PC-3 (cell line): ENCODE data around the gene OR4D1. TPM values are rescaled to one million over a fixed set of nuclear protein-coding genes. Genes with fewer than 3 reads are reported as not detected.

Experiments
- ATAC-seq: fragments of 200-7000 bp; cut with Tn5 transposase; 2 replicates; pipeline ENCODE4 v1.9.1; 2020; ENCODE audit warnings: mild to moderate bottlenecking, moderate library complexity
- BruUV-seq: library from RNA; stranded (reverse); fragments of 400-500 nt; replicated peaks from 2 replicates; lab custom pipeline; 2021; lab: Mats Ljungman, UMichigan
- CTCF ChIA-PET: fragments of 300-600 bp; sonication (Branson Sonifier 250); formaldehyde crosslinking; loops from one replicate; lab custom pipeline; 2022; ENCODE audit warnings: antibody characterized with exemption; lab: Charles Lee
- POLR2A ChIA-PET: fragments of 300-600 bp; sonication (Branson Sonifier 250); formaldehyde crosslinking; loops from one replicate; lab custom pipeline; 2022; ENCODE audit warnings: antibody characterized with exemption; ENCODE audit not compliant: unreplicated experiment; lab: Charles Lee
- DNase-seq: peaks from one replicate; pipeline ENCODE4 v3.0.0-alpha.2; 2015
- H2AFZ ChIP-seq: fragments of 300-600 bp; sonication (generic); 2 replicates; pipeline ENCODE4 v1.6.0; 2016; ENCODE audit warnings: antibody characterized with exemption, low read length
- H3F3A ChIP-seq: fragments of 300-600 bp; sonication (generic); one replicate; pipeline ENCODE4 v1.6.0; 2017; ENCODE audit warnings: antibody characterized with exemption, low read length, control low read depth, mild to moderate bottlenecking; ENCODE audit not compliant: unreplicated experiment
- H3K27ac ChIP-seq: fragments of 300-600 bp; sonication (generic); 2 replicates; pipeline ENCODE4 v1.5.1; 2016; ENCODE audit warnings: mild to moderate bottlenecking, low read length
- H3K27me3 ChIP-seq: fragments of 300-600 bp; sonication (generic); 2 replicates; pipeline ENCODE4 v1.6.1; 2016; ENCODE audit warnings: low read length, mixed read lengths
- H3K36me3 ChIP-seq: fragments of 300-600 bp; sonication (generic); 2 replicates; pipeline ENCODE4 v1.6.1; 2016; ENCODE audit warnings: low read depth, mixed run types, low read length, mixed read lengths
- H3K4me1 ChIP-seq: fragments of 300-600 bp; sonication (generic); 2 replicates; pipeline ENCODE4 v1.5.1; 2016; ENCODE audit warnings: low read length; ENCODE audit not compliant: insufficient read depth
- H3K4me2 ChIP-seq: fragments of 300-600 bp; sonication (generic); 2 replicates; pipeline ENCODE4 v1.6.0; 2016; ENCODE audit warnings: low read length
- H3K4me3 ChIP-seq: fragments of 300-600 bp; sonication (generic); 2 replicates; pipeline ENCODE4 v1.5.1; 2016; ENCODE audit warnings: mild to moderate bottlenecking, low read length, mixed read lengths
- H3K79me2 ChIP-seq: fragments of 300-600 bp; sonication (generic); 2 replicates; pipeline ENCODE4 v1.6.1; 2017; ENCODE audit warnings: low read length, mixed read lengths
- H3K9ac ChIP-seq: fragments of 300-600 bp; sonication (generic); 2 replicates; pipeline ENCODE4 v1.6.0; 2016; ENCODE audit warnings: mild to moderate bottlenecking, low read length
- H3K9me2 ChIP-seq: fragments of 300-600 bp; sonication (generic); replicated peaks from 2 replicates; pipeline ENCODE4 v1.6.1; 2016; ENCODE audit warnings: mixed run types, low read length, mixed read lengths
- H3K9me3 ChIP-seq: fragments of 300-600 bp; sonication (generic); 2 replicates; pipeline ENCODE4 v1.6.1; 2016; ENCODE audit warnings: low read length, mixed read lengths
- H4K20me1 ChIP-seq: fragments of 300-600 bp; sonication (generic); 2 replicates; pipeline ENCODE4 v1.6.1; 2016; ENCODE audit warnings: low read length, mixed read lengths
- EZH2 ChIP-seq: fragments of 300-600 bp; sonication (generic); IDR thresholded peaks from one replicate; pipeline ENCODE4 v1.6.1; 2017; ENCODE audit warnings: antibody characterized with exemption, mild to moderate bottlenecking, low read length; ENCODE audit not compliant: unreplicated experiment
- EZH2phosphoT487 ChIP-seq: fragments of 300-600 bp; sonication (generic); IDR thresholded peaks from 2 replicates; pipeline ENCODE4 v1.6.1; 2018; ENCODE audit warnings: mild to moderate bottlenecking, antibody characterized with exemption, low read length, borderline replicate concordance
- intact Hi-C: fragments of 100-400 bp; cut with micrococcal nuclease; formaldehyde crosslinking; loops from 2 replicates; pipeline ENCODE4 v1.9.0; 2023
- total RNA-seq: library from RNA; depleted of rRNA; stranded (reverse); fragments of >200 nt; gene quantifications from 2 replicates; pipeline ENCODE4 v1.2.3, GENCODE V29; 2014
- TF ChIP-seq, protein P1 (sequence below): fragments of 300-600 bp; sonication (generic); conservative IDR thresholded peaks from 2 replicates; pipeline ENCODE4 v1.5.1; 2017; ENCODE audit warnings: antibody characterized with exemption, low read depth, mild to moderate bottlenecking, low read length

OR4D1 gene
- total RNA-seq, 1 experiment from 2014 or later = not detected

DNA sequence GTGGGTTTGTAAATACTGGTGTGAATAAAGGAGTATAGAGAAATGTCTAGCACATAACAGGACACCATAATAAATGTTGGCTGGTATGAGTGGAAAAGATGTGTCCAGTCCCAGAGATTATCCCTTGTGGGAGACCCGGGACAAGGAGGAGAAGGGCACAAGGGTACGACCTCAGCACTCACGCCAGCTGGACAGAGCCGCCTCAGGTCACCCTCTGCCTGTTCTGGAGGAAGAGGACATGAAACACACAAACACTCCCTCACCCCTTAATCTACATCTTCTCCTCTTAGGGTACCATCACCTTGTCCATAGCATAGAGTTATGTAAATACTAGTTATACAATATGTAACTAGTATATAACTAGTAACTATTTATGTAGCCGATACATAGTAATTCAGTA, 38.2 kb upstream of the OR4D1 start:
- no peaks in the 10 kb centered on the region for H3F3A ChIP-seq
- no peak overlapping the region for H3K4me2 ChIP-seq
- ChIA-PET CTCF (no interaction called here), POLR2A (no interaction called here)
- no peaks in the 10 kb centered on the region for H3K27me3 ChIP-seq
- no peak for TF ChIP-seq EZH2
- no peak for TF ChIP-seq EZH2phosphoT487
- TF ChIP-seq, protein P1, sequence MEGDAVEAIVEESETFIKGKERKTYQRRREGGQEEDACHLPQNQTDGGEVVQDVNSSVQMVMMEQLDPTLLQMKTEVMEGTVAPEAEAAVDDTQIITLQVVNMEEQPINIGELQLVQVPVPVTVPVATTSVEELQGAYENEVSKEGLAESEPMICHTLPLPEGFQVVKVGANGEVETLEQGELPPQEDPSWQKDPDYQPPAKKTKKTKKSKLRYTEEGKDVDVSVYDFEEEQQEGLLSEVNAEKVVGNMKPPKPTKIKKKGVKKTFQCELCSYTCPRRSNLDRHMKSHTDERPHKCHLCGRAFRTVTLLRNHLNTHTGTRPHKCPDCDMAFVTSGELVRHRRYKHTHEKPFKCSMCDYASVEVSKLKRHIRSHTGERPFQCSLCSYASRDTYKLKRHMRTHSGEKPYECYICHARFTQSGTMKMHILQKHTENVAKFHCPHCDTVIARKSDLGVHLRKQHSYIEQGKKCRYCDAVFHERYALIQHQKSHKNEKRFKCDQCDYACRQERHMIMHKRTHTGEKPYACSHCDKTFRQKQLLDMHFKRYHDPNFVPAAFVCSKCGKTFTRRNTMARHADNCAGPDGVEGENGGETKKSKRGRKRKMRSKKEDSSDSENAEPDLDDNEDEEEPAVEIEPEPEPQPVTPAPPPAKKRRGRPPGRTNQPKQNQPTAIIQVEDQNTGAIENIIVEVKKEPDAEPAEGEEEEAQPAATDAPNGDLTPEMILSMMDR = no peak
- H3K4me3 ChIP-seq = no peak overlapping the region
- no peaks in the 10 kb centered on the region for H3K4me1 ChIP-seq
- intact Hi-C loops = loop anchor here (5.0 kb wide), 2 partner anchors 868 to 978 kb away; no protein-coding TSS in a partner anchor
- no peaks in the 10 kb centered on the region for H3K9me3 ChIP-seq
- H2AFZ ChIP-seq = no peak overlapping the region
- H4K20me1 ChIP-seq = no peaks in the 10 kb centered on the region
- H3K36me3 ChIP-seq = no peaks in the 10 kb centered on the region
- DNase-seq = no peak
- no peak for ATAC-seq
- H3K9me2 ChIP-seq = no peaks in the 10 kb centered on the region
- no peak overlapping the region for H3K9ac ChIP-seq
- BruUV-seq = no TSS peak
- no peaks in the 10 kb centered on the region for H3K79me2 ChIP-seq
- no peak overlapping the region for H3K27ac ChIP-seq

DNA sequence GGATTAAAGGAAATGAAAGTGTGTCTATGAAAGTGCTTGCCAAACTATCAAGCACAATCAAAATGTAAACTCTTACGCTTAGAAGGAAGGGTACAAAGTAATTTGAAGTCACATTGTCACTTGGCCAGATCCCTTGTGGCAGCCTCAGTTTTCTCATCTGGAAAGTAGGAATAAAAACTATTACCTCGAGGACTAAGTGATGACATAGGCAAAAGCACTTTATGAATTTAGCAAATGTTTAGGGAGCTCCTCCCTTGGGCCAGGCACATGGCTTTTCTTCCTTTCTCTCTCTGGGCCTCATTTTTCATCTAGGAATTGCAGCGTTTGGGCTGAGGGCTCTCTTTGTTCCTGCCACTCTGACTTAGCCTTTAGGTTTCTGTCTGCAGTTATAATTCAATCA, 36.5 kb upstream of the OR4D1 start:
- no peaks in the 10 kb centered on the region for H3K4me1 ChIP-seq
- H2AFZ ChIP-seq = no peak overlapping the region
- no peak overlapping the region for H3K9ac ChIP-seq
- ChIA-PET CTCF (no interaction called here), POLR2A (no interaction called here)
- H3K79me2 ChIP-seq = no peaks in the 10 kb centered on the region
- H3K27me3 ChIP-seq = no peaks in the 10 kb centered on the region; the same call in 1 of the 2 replicates
- no peak overlapping the region for H3K27ac ChIP-seq
- ATAC-seq (no peak), DNase-seq (no peak)
- H3K4me2 ChIP-seq = no peak overlapping the region
- no peak overlapping the region for H3K4me3 ChIP-seq
- no TSS peak for BruUV-seq
- no peaks in the 10 kb centered on the region for H3K9me3 ChIP-seq
- no peaks in the 10 kb centered on the region for H4K20me1 ChIP-seq
- no peaks in the 10 kb centered on the region for H3F3A ChIP-seq
- intact Hi-C loops = loop anchor here (2.0 to 5.0 kb wide), 3 partner anchors 277 to 979 kb away; no protein-coding TSS in a partner anchor
- TF ChIP-seq EZH2phosphoT487 (no peak), EZH2 (no peak)
- TF ChIP-seq, protein P1 = no peak
- H3K9me2 ChIP-seq = no peaks in the 10 kb centered on the region
- no peaks in the 10 kb centered on the region for H3K36me3 ChIP-seq

DNA sequence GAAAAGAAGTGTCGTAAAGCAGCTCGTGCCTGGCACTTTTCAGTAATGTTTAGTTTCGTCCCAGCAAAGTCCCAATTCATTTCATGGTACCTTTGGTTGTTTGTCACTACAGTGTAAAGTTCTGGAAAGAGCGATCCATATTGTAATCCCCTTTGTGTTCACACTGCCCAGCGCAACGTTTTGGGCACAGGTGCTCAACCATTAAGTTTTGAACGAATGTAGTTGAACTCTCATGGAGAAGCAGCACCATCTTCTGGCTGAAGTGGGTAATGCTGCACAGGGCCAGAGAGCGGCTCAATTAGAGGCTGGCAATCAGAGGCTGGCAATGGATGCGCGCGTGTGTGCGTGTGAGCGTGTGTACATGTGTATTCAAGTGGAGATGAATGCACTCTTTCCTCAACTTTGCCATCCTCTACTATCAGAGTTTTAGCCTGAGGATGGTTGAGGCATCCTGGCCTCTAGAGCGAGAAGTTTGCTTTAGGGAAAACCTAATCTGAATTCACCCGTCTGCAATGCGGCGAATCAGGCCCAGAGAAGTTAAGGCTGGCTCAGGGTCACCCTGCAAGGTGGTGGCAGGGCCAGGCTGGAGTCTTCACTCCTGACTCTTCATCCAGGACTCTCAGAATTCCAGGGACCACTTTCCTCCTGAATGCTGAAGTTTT, 35.1 kb upstream of the OR4D1 start:
- Histone ChIP-seq H3K27me3 (no peaks in the 10 kb centered on the region; the same call in 1 of the 2 replicates), H4K20me1 (no peaks in the 10 kb centered on the region), H3K4me3 (no peak overlapping the region), H3K4me2 (peak overlapping the region; percentile 32; the same call in 1 of the 2 replicates), H3K79me2 (no peaks in the 10 kb centered on the region), H3F3A (no peaks in the 10 kb centered on the region), H3K27ac (no peak overlapping the region), H3K36me3 (no peaks in the 10 kb centered on the region), H3K4me1 (no peaks in the 10 kb centered on the region), H2AFZ (peak overlapping the region; percentile 51), H3K9ac (no peak overlapping the region), H3K9me3 (no peaks in the 10 kb centered on the region), H3K9me2 (no peaks in the 10 kb centered on the region)
- no peak for TF ChIP-seq EZH2
- TF ChIP-seq, protein P1 = peak; percentile 98
- DNase-seq = peak; percentile 93
- ATAC-seq = peak; percentile 86
- intact Hi-C loops = loop anchor here (1.0 to 5.0 kb wide), 5 partner anchors 114 to 981 kb away; no protein-coding TSS in a partner anchor
- POLR2A ChIA-PET = no interaction called here
- no TSS peak for BruUV-seq
- CTCF ChIA-PET = interaction anchor here (0.5 to 0.6 kb wide), 3 partner anchors 13 to 205 kb away, joined by 3 read pairs; no protein-coding TSS in a partner anchor
